Transverse colon (tissue), 4 donors: ENCODE measurements around the gene FSTL5.

Source experiments
- EP300 ChIP-seq: sonication (generic); formaldehyde crosslinking; IDR thresholded peaks from one replicate; pipeline ENCODE4 v1.6.1; 2017; ENCODE audit warnings: antibody characterized with exemption, low read depth
- POLR2A ChIP-seq: fragments of 450-650 bp; IDR thresholded peaks from one replicate; pipeline ENCODE4 v1.6.1; 2016; ENCODE audit warnings: antibody characterized with exemption, mild to moderate bottlenecking, moderate library complexity
- POLR2AphosphoS5 ChIP-seq, 3 donors: sonication (generic); formaldehyde crosslinking; IDR thresholded peaks; one replicate each; pipeline ENCODE4 v1.6.1; 2016; ENCODE audit warnings: antibody characterized with exemption in 3 of 3
- TF ChIP-seq, protein P1 (sequence below), 5 experiments: fragments of 200-600 bp in 3 of 5; fragments of 450-650 bp in 2 of 5; sonication (generic) in 3 of 5; IDR thresholded peaks; 1 replicate in 2 of 5; 2 replicates in 3 of 5; pipeline ENCODE4 v1.5.1; 2016 to 2017; ENCODE audit warnings: antibody characterized with exemption in 5 of 5, inconsistent platforms in 3 of 5, mild to moderate bottlenecking in 2 of 5, moderate library complexity in 1 of 5

- TF ChIP-seq, protein P1, sequence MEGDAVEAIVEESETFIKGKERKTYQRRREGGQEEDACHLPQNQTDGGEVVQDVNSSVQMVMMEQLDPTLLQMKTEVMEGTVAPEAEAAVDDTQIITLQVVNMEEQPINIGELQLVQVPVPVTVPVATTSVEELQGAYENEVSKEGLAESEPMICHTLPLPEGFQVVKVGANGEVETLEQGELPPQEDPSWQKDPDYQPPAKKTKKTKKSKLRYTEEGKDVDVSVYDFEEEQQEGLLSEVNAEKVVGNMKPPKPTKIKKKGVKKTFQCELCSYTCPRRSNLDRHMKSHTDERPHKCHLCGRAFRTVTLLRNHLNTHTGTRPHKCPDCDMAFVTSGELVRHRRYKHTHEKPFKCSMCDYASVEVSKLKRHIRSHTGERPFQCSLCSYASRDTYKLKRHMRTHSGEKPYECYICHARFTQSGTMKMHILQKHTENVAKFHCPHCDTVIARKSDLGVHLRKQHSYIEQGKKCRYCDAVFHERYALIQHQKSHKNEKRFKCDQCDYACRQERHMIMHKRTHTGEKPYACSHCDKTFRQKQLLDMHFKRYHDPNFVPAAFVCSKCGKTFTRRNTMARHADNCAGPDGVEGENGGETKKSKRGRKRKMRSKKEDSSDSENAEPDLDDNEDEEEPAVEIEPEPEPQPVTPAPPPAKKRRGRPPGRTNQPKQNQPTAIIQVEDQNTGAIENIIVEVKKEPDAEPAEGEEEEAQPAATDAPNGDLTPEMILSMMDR (IDR thresholded peaks at IDR 0.05): no peak
- TF ChIP-seq POLR2A (no peak), POLR2AphosphoS5 (IDR thresholded peaks at IDR 0.05) (no peak), EP300 (no peak)
These were observed 61.1 kb downstream of the FSTL5 start for GRCh38 chr4:162102713-162103112.
